Dendritic cell treated with granulocyte-macrophage colony-stimulating factor and Interleukin-4, amounts not matched to agents 40 ng/mL and 50 ng/mL, for 4 days (primary cell): ENCODE results near the gene COLEC11.

ENCODE experiments used
- H3K27ac Mint-ChIP-seq: one replicate; pipeline ENCODE4 v1.8.0; 2022; ENCODE audit warnings: mild to moderate bottlenecking, mixed read lengths
- H3K27me3 Mint-ChIP-seq: one replicate; pipeline ENCODE4 v1.8.0; 2022; ENCODE audit warnings: mild to moderate bottlenecking, mixed read lengths
- H3K36me3 Mint-ChIP-seq: one replicate; pipeline ENCODE4 v1.8.0; 2022; ENCODE audit warnings: low read depth, mixed read lengths
- H3K4me1 Mint-ChIP-seq: one replicate; pipeline ENCODE4 v1.8.0; 2022; ENCODE audit warnings: low read depth, mixed read lengths
- H3K4me3 Mint-ChIP-seq: one replicate; pipeline ENCODE4 v1.8.0; 2022; ENCODE audit warnings: mild to moderate bottlenecking, moderate library complexity, mixed read lengths
- H3K9me3 Mint-ChIP-seq: one replicate; pipeline ENCODE4 v1.8.0; 2022; ENCODE audit warnings: mixed read lengths
- intact Hi-C: fragments of 100-400 bp; cut with micrococcal nuclease; formaldehyde crosslinking; loops from one replicate; pipeline ENCODE4 v1.15.0; 2022

Gene COLEC11

GRCh38 chr2:3674066-3674845 lies 79.3 kb downstream of the COLEC11 start:
- Mint-ChIP-seq H3K36me3 (no peaks in the 10 kb centered on the region), H3K9me3 (no peaks in the 10 kb centered on the region), H3K27ac (no peak overlapping the region), H3K27me3 (no peaks in the 10 kb centered on the region), H3K4me3 (no peak overlapping the region), H3K4me1 (no peaks in the 10 kb centered on the region)
- intact Hi-C loops, result no loop called here

- Mint-ChIP-seq H3K27ac (no peak overlapping the region), H3K4me1 (no peaks in the 10 kb centered on the region), H3K9me3 (no peaks in the 10 kb centered on the region), H3K27me3 (no peaks in the 10 kb centered on the region), H3K4me3 (no peak overlapping the region), H3K36me3 (no peaks in the 10 kb centered on the region)
- intact Hi-C loops, result no loop called here
Measured at GRCh38 chr2:3675687-3676086, 80.8 kb downstream of the COLEC11 start.

GRCh38 chr2:3677436-3677835 lies 82.5 kb downstream of the COLEC11 start:
- Mint-ChIP-seq H3K4me1 (no peaks in the 10 kb centered on the region), H3K4me3 (no peak overlapping the region), H3K36me3 (no peaks in the 10 kb centered on the region), H3K27ac (no peak overlapping the region), H3K9me3 (no peaks in the 10 kb centered on the region), H3K27me3 (no peaks in the 10 kb centered on the region)
- intact Hi-C loops, result no loop called here

- H3K36me3 Mint-ChIP-seq, result no peaks in the 10 kb centered on the region
- intact Hi-C loops, result no loop called here
- H3K4me3 Mint-ChIP-seq, result no peak overlapping the region
- no peak overlapping the region for H3K27ac Mint-ChIP-seq
- no peaks in the 10 kb centered on the region for H3K4me1 Mint-ChIP-seq
- H3K27me3 Mint-ChIP-seq, result no peaks in the 10 kb centered on the region
- H3K9me3 Mint-ChIP-seq, result no peaks in the 10 kb centered on the region
Measured at GRCh38 chr2:3678212-3678611, 83.3 kb downstream of the COLEC11 start.

GRCh38 chr2:3679180-3679579 lies 84.3 kb downstream of the COLEC11 start:
- H3K4me3 Mint-ChIP-seq, result no peak overlapping the region
- intact Hi-C loops, result no loop called here
- no peaks in the 10 kb centered on the region for H3K9me3 Mint-ChIP-seq
- H3K36me3 Mint-ChIP-seq, result no peaks in the 10 kb centered on the region
- H3K4me1 Mint-ChIP-seq, result no peaks in the 10 kb centered on the region
- no peak overlapping the region for H3K27ac Mint-ChIP-seq
- H3K27me3 Mint-ChIP-seq, result no peaks in the 10 kb centered on the region

- no peaks in the 10 kb centered on the region for H3K36me3 Mint-ChIP-seq
- H3K4me1 Mint-ChIP-seq, result no peaks in the 10 kb centered on the region
- no peaks in the 10 kb centered on the region for H3K27me3 Mint-ChIP-seq
- no peaks in the 10 kb centered on the region for H3K9me3 Mint-ChIP-seq
- H3K4me3 Mint-ChIP-seq, result no peak overlapping the region
- H3K27ac Mint-ChIP-seq, result no peak overlapping the region
- intact Hi-C loops, result no loop called here
Measured at GRCh38 chr2:3679616-3680393, 84.9 kb downstream of the COLEC11 start.

- no peaks in the 10 kb centered on the region for H3K27me3 Mint-ChIP-seq
- H3K27ac Mint-ChIP-seq, result no peak overlapping the region
- no peak overlapping the region for H3K4me3 Mint-ChIP-seq
- intact Hi-C loops, result no loop called here
- no peaks in the 10 kb centered on the region for H3K4me1 Mint-ChIP-seq
- H3K9me3 Mint-ChIP-seq, result no peaks in the 10 kb centered on the region
- no peaks in the 10 kb centered on the region for H3K36me3 Mint-ChIP-seq
Measured at GRCh38 chr2:3680548-3681345, 85.8 kb downstream of the COLEC11 start.

GRCh38 chr2:3681625-3682024 lies 86.7 kb downstream of the COLEC11 start:
- no peaks in the 10 kb centered on the region for H3K27me3 Mint-ChIP-seq

GRCh38 chr2:3682811-3683210 lies 87.9 kb downstream of the COLEC11 start:
- Mint-ChIP-seq H3K27ac (no peak overlapping the region), H3K27me3 (no peaks in the 10 kb centered on the region), H3K36me3 (no peaks in the 10 kb centered on the region)

More at GRCh38 chr2:3681625-3682024, 86.7 kb downstream of the COLEC11 start:
- Mint-ChIP-seq H3K4me3 (no peak overlapping the region), H3K36me3 (no peaks in the 10 kb centered on the region), H3K9me3 (no peaks in the 10 kb centered on the region), H3K27ac (no peak overlapping the region), H3K4me1 (no peaks in the 10 kb centered on the region)
- intact Hi-C loops, result no loop called here

GRCh38 chr2:3683748-3684454 lies 89.0 kb downstream of the COLEC11 start:
- H3K27ac Mint-ChIP-seq, result no peak overlapping the region
- no peaks in the 10 kb centered on the region for H3K36me3 Mint-ChIP-seq
- no peak overlapping the region for H3K4me3 Mint-ChIP-seq
- intact Hi-C loops, result no loop called here
- H3K4me1 Mint-ChIP-seq, result no peaks in the 10 kb centered on the region
- no peaks in the 10 kb centered on the region for H3K9me3 Mint-ChIP-seq
- no peaks in the 10 kb centered on the region for H3K27me3 Mint-ChIP-seq

More at GRCh38 chr2:3682811-3683210, 87.9 kb downstream of the COLEC11 start:
- Mint-ChIP-seq H3K4me3 (no peak overlapping the region), H3K9me3 (no peaks in the 10 kb centered on the region), H3K4me1 (no peaks in the 10 kb centered on the region)
- intact Hi-C loops, result no loop called here

GRCh38 chr2:3689998-3690748 lies 95.3 kb downstream of the COLEC11 start:
- no peaks in the 10 kb centered on the region for H3K36me3 Mint-ChIP-seq
- H3K4me3 Mint-ChIP-seq, result no peak overlapping the region
- intact Hi-C loops, result no loop called here
- no peaks in the 10 kb centered on the region for H3K4me1 Mint-ChIP-seq
- peaks cover 2% of the 10 kb centered on the region for H3K27me3 Mint-ChIP-seq
- H3K27ac Mint-ChIP-seq, result no peak overlapping the region
- H3K9me3 Mint-ChIP-seq, result no peaks in the 10 kb centered on the region

GRCh38 chr2:3692375-3692774 lies 97.5 kb downstream of the COLEC11 start:
- Mint-ChIP-seq H3K36me3 (no peaks in the 10 kb centered on the region), H3K27ac (no peak overlapping the region), H3K4me3 (no peak overlapping the region), H3K4me1 (no peaks in the 10 kb centered on the region), H3K27me3 (peaks cover 2% of the 10 kb centered on the region), H3K9me3 (no peaks in the 10 kb centered on the region)
- intact Hi-C loops, result no loop called here
